Activated CD4-positive, CD25-positive, alpha-beta regulatory T cell treated with anti-CD3 and anti-CD28 coated beads, Interleukin-2, amount 50 U/mL, for 24 hours (primary cell): Measurements from ENCODE around the gene KIF21A.

ENCODE experiments used
- ATAC-seq, 2 donors: fragments of 150-1000 bp; cut with Tn5 transposase; one replicate each; pipeline ENCODE4 v1.10.0; 2021; ENCODE audit warnings: mild to moderate bottlenecking in 1 of 2, moderate library complexity in 1 of 2

The KIF21A gene

DNA sequence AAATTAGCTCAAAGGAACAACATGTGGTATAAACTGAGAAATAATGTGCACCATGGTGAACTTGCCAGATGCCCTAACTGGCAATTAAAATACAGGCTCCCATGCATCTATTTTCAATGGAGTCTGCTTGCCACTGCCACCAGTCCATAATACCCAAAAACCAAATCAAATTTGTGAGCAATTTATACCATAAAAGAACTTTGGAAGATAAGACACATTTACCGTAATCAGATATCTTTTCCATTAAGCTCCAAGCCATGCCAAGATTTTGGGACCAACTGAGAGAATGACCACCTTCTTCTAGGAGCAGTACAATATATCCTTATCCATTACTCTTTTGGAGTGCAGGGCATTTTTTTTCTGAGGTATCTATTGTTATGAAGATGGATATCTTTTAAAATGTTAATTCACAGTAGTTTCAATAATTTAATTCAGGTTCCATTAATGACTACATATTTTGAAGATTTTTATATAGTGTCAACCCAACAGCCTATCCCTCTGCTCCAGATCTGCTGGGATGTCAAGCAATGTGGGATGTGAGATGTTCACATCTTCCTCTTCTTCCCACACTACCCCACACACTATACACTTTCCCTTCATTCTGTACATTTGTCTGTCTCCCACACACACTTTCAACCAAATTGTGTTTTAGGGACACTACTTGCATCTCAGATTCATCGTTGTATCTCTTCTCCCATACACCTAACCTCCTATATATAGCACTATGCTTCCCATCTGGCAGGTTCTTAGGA lies 53.3 kb downstream of the KIF21A start:
- ATAC-seq = no peak

- no peak for ATAC-seq
Observed at GRCh38 chr12:39386335-39386734, 56.6 kb downstream of the KIF21A start.

- ATAC-seq = no peak
Observed at GRCh38 chr12:39383114-39383513, 59.8 kb downstream of the KIF21A start.

DNA sequence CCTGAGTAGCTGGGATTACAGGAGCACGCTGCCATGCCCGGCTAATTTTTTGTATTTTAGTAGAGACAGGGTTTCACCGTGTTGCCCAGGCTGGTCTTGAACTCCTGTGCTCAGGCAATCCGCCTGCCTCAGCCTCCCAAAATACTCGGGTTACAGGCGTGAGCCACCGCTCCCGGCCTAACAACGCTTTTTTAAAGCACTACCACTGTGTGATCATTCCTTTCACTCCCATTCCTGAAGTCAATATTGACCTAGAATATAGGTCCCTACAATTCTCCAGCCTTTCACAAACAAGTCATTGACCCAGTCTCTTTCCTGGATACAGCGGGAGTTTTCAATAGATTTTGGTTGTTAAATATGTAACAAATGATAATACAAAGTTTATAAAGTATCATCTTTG lies 62.8 kb downstream of the KIF21A start:
- no peak for ATAC-seq

- ATAC-seq = no peak
Observed at GRCh38 chr12:39378341-39378740, 64.6 kb downstream of the KIF21A start.

DNA sequence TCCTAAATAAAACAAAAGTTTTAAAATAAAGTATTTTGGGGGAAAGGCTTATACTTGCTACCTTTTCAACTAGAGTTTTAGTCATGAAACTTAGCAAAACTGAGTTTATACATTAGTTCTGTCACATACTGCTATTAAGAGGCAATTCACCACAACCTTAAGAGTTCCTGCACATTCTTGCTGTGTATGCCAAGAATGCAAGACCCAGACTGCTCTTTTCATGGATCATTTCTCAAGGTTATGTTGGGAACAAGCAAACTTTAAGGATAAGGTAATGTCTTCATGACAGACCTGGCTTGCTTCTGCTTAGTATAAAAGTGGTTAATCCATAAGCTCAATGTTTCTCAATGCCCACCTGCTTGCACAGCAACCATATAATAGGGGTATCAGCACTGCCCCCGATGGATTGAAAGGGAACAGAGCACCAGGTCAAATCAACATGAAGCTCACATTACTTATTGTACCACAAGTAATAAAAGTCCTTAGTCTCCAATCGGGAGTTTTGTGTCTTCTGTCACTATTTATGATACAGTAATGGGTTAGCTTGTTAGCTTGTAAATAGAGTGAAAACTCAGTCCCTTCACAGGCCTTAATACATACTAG lies 67.6 kb downstream of the KIF21A start:
- ATAC-seq = no peak

GRCh38 chr12:39372929-39373328 lies 70.0 kb downstream of the KIF21A start:
- ATAC-seq = peak; percentile 77 to 78

DNA sequence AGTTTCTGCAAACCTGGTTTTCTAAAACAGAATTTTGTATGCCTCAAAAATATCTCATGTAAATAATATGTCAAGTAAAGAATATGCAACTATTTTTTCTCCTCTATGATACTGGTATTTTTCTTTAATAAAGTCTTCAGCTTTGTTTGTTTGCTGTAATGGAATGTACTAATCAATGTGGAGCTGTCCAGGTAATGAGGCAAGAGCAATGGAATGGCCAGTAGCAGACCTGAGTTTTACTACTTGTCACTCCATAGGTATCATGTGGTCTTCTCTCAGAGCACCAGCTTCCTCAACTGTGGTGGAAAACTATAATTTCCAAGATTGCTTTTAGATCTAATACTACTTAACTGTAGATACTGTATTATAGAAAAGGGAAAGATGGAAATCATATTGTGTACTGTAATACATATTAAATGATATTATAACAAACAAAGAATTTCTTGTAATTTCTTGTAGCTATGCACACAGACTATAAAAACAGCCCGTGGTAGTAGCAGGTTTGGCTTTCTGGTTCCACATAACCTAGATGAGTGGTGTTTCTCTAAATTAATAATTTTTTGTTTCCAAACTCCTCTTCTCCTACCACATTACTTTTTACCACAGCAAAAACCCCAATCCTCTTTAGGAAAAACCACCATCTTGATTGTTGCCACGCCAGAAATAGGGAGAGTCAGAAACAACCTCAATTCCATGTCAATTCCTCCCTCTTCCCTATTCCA lies 70.6 kb downstream of the KIF21A start:
- no peak for ATAC-seq

GRCh38 chr12:39369756-39370155 lies 73.2 kb downstream of the KIF21A start:
- ATAC-seq = no peak

GRCh38 chr12:39368891-39369290 lies 74.0 kb downstream of the KIF21A start:
- no peak for ATAC-seq

GRCh38 chr12:39368096-39368495 lies 74.8 kb downstream of the KIF21A start:
- no peak for ATAC-seq

- no peak for ATAC-seq
Observed at GRCh38 chr12:39367494-39367893, 75.4 kb downstream of the KIF21A start.

DNA sequence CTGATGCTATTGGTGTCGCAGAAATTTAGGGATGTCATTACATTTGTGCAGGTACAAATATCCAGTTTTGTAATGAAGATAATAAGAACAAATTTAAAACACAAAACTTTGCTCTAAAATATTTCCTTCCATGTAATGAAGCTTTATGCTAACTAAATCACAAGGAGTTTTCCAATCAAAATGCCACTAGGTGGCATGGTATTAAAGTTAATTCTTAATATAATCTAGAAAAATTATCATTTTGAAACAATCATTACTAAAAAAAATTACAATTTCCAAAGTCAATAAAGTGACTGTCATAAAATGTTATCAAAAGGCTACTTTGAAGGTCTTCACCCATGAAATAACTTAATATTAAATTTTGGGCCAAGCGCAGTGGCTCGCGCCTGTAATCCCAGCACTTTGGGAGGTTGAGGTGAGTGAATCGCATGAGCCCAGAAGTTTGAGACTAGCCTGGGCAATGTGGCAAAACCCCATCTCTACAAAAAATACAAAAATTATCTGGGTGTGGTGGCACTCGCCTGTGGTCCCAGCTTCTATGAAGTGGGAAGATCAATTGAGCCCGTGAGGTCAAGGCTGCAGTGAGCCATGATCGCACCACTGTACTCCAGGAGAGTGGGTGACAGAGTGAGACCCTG lies 77.4 kb downstream of the KIF21A start:
- no peak for ATAC-seq

DNA sequence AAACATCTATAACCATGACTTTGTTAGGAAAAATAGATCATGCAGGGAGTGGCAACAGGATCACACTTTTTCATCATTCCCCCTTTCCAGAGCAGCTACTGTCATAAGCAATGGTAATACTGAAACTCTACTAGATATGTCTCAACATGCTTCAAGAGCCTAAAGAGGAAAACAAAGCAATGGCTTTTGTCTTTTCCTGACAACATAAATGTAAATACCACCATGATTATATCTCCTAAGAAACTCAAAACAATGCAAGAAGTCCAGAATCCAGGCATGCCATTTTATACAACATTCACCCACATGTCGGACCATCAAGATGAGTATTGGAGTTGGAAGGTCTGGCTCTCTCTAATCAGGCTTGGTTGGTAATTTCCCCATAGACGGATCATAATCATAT lies 78.7 kb downstream of the KIF21A start:
- no peak for ATAC-seq

GRCh38 chr12:39359645-39360044 lies 83.3 kb downstream of the KIF21A start:
- no peak for ATAC-seq

GRCh38 chr12:39357041-39357440 lies 85.9 kb downstream of the KIF21A start:
- ATAC-seq = no peak

DNA sequence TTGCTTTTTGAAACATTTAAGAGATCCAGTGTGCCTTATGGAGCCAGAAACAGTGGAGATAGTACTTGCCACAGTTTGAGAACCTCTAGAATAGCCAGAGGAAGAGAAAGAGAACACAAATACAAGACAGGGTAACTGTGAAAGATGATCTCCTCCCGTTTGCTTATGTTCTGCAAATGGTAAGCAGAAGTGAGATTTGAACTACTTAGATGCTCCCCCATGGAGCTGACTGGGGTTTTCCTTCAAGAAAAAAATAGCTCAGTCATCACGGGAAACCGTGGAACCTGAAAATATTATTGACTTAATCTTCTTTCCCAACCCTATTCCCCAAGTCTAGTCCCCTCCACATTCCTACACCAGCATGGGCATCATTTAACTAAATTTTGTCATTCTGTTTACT lies 87.1 kb downstream of the KIF21A start:
- no peak for ATAC-seq

- no peak for ATAC-seq
Observed at GRCh38 chr12:39354955-39355354, 88.0 kb downstream of the KIF21A start.

- no peak for ATAC-seq
Observed at GRCh38 chr12:39352471-39353017, 90.4 kb downstream of the KIF21A start.

DNA sequence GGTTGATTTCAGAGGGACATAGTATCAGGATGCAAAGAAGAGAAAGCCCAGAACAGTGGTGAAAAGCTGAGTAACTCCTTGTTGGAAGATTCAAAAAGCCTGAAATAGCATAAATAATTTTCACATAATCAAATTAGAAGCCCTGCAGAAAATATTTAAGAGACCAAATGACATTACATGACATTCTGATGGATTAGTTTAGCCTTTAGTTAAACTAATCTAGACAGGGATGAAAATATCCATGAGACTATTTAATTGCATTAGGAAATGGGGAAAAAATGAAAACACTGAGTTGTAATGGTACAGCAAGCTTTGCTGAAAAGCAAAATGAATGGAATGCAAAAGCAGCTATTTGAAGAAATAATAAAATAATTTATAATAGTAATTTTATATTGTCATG lies 91.8 kb downstream of the KIF21A start:
- ATAC-seq = no peak

- ATAC-seq = no peak
Observed at GRCh38 chr12:39348941-39349626, 93.8 kb downstream of the KIF21A start.

GRCh38 chr12:39348523-39348922 lies 94.4 kb downstream of the KIF21A start:
- no peak for ATAC-seq

- ATAC-seq = no peak
Observed at GRCh38 chr12:39344926-39345325, 98.0 kb downstream of the KIF21A start.
